GM23248 (cell line): ENCODE measurements around the gene TPRN.

Source experiments
- EZH2 ChIP-seq: fragments of 200-600 bp; sonication (generic); IDR thresholded peaks from 2 replicates; pipeline ENCODE4 v1.6.1; 2018; ENCODE audit warnings: antibody characterized with exemption, mild to moderate bottlenecking; ENCODE audit not compliant: insufficient read depth, poor library complexity, severe bottlenecking
- EZH2phosphoT487 ChIP-seq: fragments of 200-600 bp; sonication (generic); IDR thresholded peaks from 2 replicates; pipeline ENCODE4 v1.6.1; 2018; ENCODE audit warnings: antibody characterized with exemption, moderate library complexity, mild to moderate bottlenecking, low read depth; ENCODE audit not compliant: insufficient read depth

GRCh38 chr9:137218754-137219271 lies 18.3 kb upstream of the TPRN start:
- TF ChIP-seq EZH2 (no peak), EZH2phosphoT487 (no peak)
